Tibial nerve (tissue), 4 donors: ENCODE measurements around the gene CDKN1C. TPM values are rescaled to one million over a fixed set of nuclear protein-coding genes. Genes with fewer than 3 reads are reported as not detected.
A peak's percentile ranks its signal among the peaks of the same experiment; 100 is the strongest.

ENCODE experiments used
- DNase-seq, 2 donors: peaks; one replicate each; pipeline ENCODE4 v3.0.0-alpha.2; 2019; ENCODE audit warnings: low spot score in 2 of 2
- H3K27ac ChIP-seq, 4 donors: fragments of 200-600 bp; sonication (generic) in 3 of 4; one replicate each; pipeline ENCODE4 v1.5.1; 2017 to 2019; ENCODE audit warnings: mild to moderate bottlenecking in 1 of 4
- H3K27me3 ChIP-seq, 2 donors: fragments of 200-600 bp; sonication (generic) in 1 of 2; one replicate each; pipeline versions ENCODE4 v1.5.1 to v1.6.0; 2017 to 2019
- H3K36me3 ChIP-seq, 3 donors: fragments of 200-600 bp; sonication (generic); one replicate each; pipeline ENCODE4 v1.5.1; 2018 to 2019
- H3K4me1 ChIP-seq, 4 donors: fragments of 200-600 bp; sonication (generic) in 3 of 4; one replicate each; pipeline ENCODE4 v1.5.1; 2017 to 2019
- H3K4me3 ChIP-seq, 4 donors: fragments of 200-600 bp; sonication (generic) in 3 of 4; one replicate each; pipeline ENCODE4 v1.5.1; 2017 to 2019; ENCODE audit warnings: mild to moderate bottlenecking in 1 of 4, moderate library complexity in 1 of 4
- H3K9me3 ChIP-seq, 4 donors: fragments of 200-600 bp; sonication (generic) in 3 of 4; one replicate each; pipeline ENCODE4 v1.5.1; 2017 to 2019
- CTCF ChIP-seq, 5 experiments: fragments of 200-600 bp in 3 of 5; fragments of 450-650 bp in 2 of 5; sonication (generic) in 3 of 5; IDR thresholded peaks; one replicate each; pipeline ENCODE4 v1.5.1; 2016 to 2019; ENCODE audit warnings: antibody characterized with exemption in 5 of 5, mild to moderate bottlenecking in 3 of 5, moderate library complexity in 2 of 5
- EP300 ChIP-seq, 2 donors: sonication (generic); formaldehyde crosslinking; IDR thresholded peaks; one replicate each; pipeline ENCODE4 v1.6.1; 2017; ENCODE audit warnings: antibody characterized with exemption in 2 of 2, mild to moderate bottlenecking in 1 of 2
- POLR2A ChIP-seq, 2 donors: fragments of 450-650 bp; IDR thresholded peaks; one replicate each; pipeline ENCODE4 v1.6.1; 2017; ENCODE audit warnings: antibody characterized with exemption in 2 of 2, mild to moderate bottlenecking in 2 of 2, moderate library complexity in 2 of 2
- WGBS, 2 donors: methylation state at CpG; one replicate each; pipeline ENCODE4 v1.1.5; 2018; 5-methylcytosine and 5-hydroxymethylcytosine counted together
- total RNA-seq, 4 donors: library from RNA; depleted of rRNA; stranded (reverse); fragments of >200 nt; gene quantifications; one replicate each; pipeline ENCODE4 v1.1.0, GENCODE V29; 2016

The CDKN1C gene
- total RNA-seq, 4 donors from 2014 or later: 128 to 330 (median 260) TPM

- no peak for TF ChIP-seq CTCF (IDR thresholded peaks at IDR 0.05)
- WGBS, 2 donors: 66 to 67% methylated on average over 8 to 9 of the region's 18 CpGs
- Histone ChIP-seq H3K27me3 (peaks cover 0 to 2% of the 10 kb centered on the region in 2 donors), H3K4me1 (peaks cover 0 to 4% (median 1%) of the 10 kb centered on the region in 4 donors), H3K36me3 (no peaks in the 10 kb centered on the region), H3K9me3 (no peaks in the 10 kb centered on the region), H3K4me3 (no peak overlapping the region), H3K27ac (no peak overlapping the region)
- DNase-seq: no peak
Observed at GRCh38 chr11:2914455-2915195, 29.1 kb upstream of the CDKN1C start.

- TF ChIP-seq POLR2A (IDR thresholded peaks at IDR 0.05) (no peak), EP300 (IDR thresholded peaks at IDR 0.05) (no peak), CTCF (IDR thresholded peaks at IDR 0.05) (no peak)
Observed at GRCh38 chr11:2913776-2914175, 28.2 kb upstream of the CDKN1C start.

GRCh38 chr11:2913019-2913431, 27.4 kb upstream of the CDKN1C start:
- Histone ChIP-seq H3K9me3 (no peaks in the 10 kb centered on the region), H3K27me3 (peaks cover 0 to 18% of the 10 kb centered on the region in 2 donors), H3K27ac (peak overlapping the region in 1 of 4 donors; percentile 50), H3K36me3 (peaks cover 0 to 2% (median 0%) of the 10 kb centered on the region in 3 donors), H3K4me3 (no peak overlapping the region), H3K4me1 (peaks cover 0 to 14% (median 5%) of the 10 kb centered on the region in 4 donors)
- no peak for DNase-seq
- TF ChIP-seq POLR2A (IDR thresholded peaks at IDR 0.05): no peak
- no peak for TF ChIP-seq CTCF (IDR thresholded peaks at IDR 0.05)
- no peak for TF ChIP-seq EP300 (IDR thresholded peaks at IDR 0.05)
- WGBS, 2 donors: 81 to 87% methylated on average over 13 of the region's 13 CpGs

More at GRCh38 chr11:2913776-2914175, 28.2 kb upstream of the CDKN1C start:
- 81 to 88% methylated on average over 7 to 8 of the region's 9 CpGs for WGBS, 2 donors
- Histone ChIP-seq H3K27me3 (peaks cover 0 to 11% of the 10 kb centered on the region in 2 donors), H3K4me1 (peaks cover 0 to 12% (median 5%) of the 10 kb centered on the region in 4 donors), H3K4me3 (no peak overlapping the region), H3K36me3 (no peaks in the 10 kb centered on the region), H3K27ac (no peak overlapping the region), H3K9me3 (no peaks in the 10 kb centered on the region)
- DNase-seq: no peak

- Histone ChIP-seq H3K4me1 (peaks cover 0 to 14% (median 5%) of the 10 kb centered on the region in 4 donors), H3K4me3 (no peak overlapping the region), H3K36me3 (peaks cover 0 to 8% (median 0%) of the 10 kb centered on the region in 3 donors), H3K27me3 (peaks cover 0 to 24% of the 10 kb centered on the region in 2 donors), H3K27ac (peak overlapping the region in 1 of 4 donors; percentile 58), H3K9me3 (no peaks in the 10 kb centered on the region)
- WGBS, 2 donors: 85 to 93% methylated on average over 3 to 4 of the region's 5 CpGs
- DNase-seq: no peak
- TF ChIP-seq CTCF (IDR thresholded peaks at IDR 0.05) (no peak), POLR2A (IDR thresholded peaks at IDR 0.05) (no peak), EP300 (IDR thresholded peaks at IDR 0.05) (no peak)
Observed at GRCh38 chr11:2912498-2912897, 26.9 kb upstream of the CDKN1C start.

- Histone ChIP-seq H3K36me3 (peaks cover 0 to 13% (median 0%) of the 10 kb centered on the region in 3 donors), H3K27me3 (peaks cover 0 to 30% of the 10 kb centered on the region in 2 donors), H3K27ac (peak overlapping the region in 1 of 4 donors; percentile 58), H3K4me3 (no peak overlapping the region), H3K9me3 (peaks cover 0 to 5% (median 0%) of the 10 kb centered on the region in 4 donors), H3K4me1 (peaks cover 0 to 14% (median 5%) of the 10 kb centered on the region in 4 donors)
- TF ChIP-seq CTCF (IDR thresholded peaks at IDR 0.05): no peak
- TF ChIP-seq EP300 (IDR thresholded peaks at IDR 0.05): no peak
- TF ChIP-seq POLR2A (IDR thresholded peaks at IDR 0.05): no peak
- DNase-seq: no peak
- 79 to 88% methylated on average over 10 to 11 of the region's 12 CpGs for WGBS, 2 donors
Observed at GRCh38 chr11:2911785-2912391, 26.3 kb upstream of the CDKN1C start.
